GM13976 (cell line): Measurements from ENCODE around the gene HEPACAM2.

Experiments used
- DNase-seq: peaks from one replicate; pipeline ENCODE4 v3.0.0; 2012; ENCODE audit warnings: low spot score
- CTCF ChIP-seq: IDR thresholded peaks from 2 replicates; pipeline ENCODE4 v1.5.1; 2012; ENCODE audit warnings: borderline replicate concordance, mild to moderate bottlenecking; ENCODE audit not compliant: insufficient read depth; ENCODE audit errors: extremely low read depth, missing control alignments, control extremely low read depth
- in situ Hi-C: fragments of 300-500 bp; cut with MboI; formaldehyde crosslinking; loops from one replicate; pipeline ENCODE4 v1.12.0; 2022; ENCODE audit warnings: low sequenced_read_pairs, mixed read lengths, inconsistent platforms; ENCODE audit not compliant: unreplicated experiment

The HEPACAM2 gene

GRCh38 chr7:93160410-93160809 lies 65.9 kb downstream of the HEPACAM2 start:
- DNase-seq, result no peak
- in situ Hi-C loops, result no loop called here
- no peak for TF ChIP-seq CTCF

GRCh38 chr7:93159490-93159889 lies 66.8 kb downstream of the HEPACAM2 start:
- no peak for DNase-seq
- TF ChIP-seq CTCF, result no peak
- in situ Hi-C loops, result no loop called here

GRCh38 chr7:93156884-93157283 lies 69.4 kb downstream of the HEPACAM2 start:
- no peak for TF ChIP-seq CTCF
- no peak for DNase-seq
- in situ Hi-C loops, result no loop called here

- in situ Hi-C loops, result no loop called here
- DNase-seq, result no peak
- TF ChIP-seq CTCF, result no peak
These were observed 76.0 kb downstream of the HEPACAM2 start for GRCh38 chr7:93150200-93150835.

DNA sequence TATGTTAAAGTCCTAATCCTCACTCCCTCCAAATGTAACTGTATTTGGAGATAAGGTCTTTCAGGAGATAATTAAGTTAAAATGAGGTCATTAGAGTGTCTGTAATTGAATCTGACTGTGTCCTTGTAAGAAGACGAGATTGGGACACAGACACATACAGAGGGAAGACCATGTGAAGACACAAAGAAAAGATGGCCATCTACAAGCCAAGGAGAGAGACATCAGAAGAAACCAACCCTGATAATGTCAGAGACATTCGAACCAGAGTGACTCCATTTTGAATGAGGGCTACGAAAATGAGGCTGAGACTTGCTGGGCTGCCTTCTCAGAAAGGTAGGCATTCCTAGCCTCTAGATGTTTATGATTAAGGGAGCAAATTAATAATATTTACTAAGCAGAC lies 77.5 kb downstream of the HEPACAM2 start:
- DNase-seq, result no peak
- in situ Hi-C loops, result no loop called here
- no peak for TF ChIP-seq CTCF

- in situ Hi-C loops, result no loop called here
- no peak for TF ChIP-seq CTCF
- DNase-seq, result peak; percentile 32
These were observed 78.1 kb downstream of the HEPACAM2 start, which contains the start of gene SAMD9L for GRCh38 chr7:93148144-93148543. Gene SAMD9L (minus strand): TSS chr7:93148385. CDS start chr7:93135971, 12,414 bp downstream.

GRCh38 chr7:93147363-93147762 lies 78.9 kb downstream of the HEPACAM2 start:
- peak; percentile 23 for DNase-seq
- in situ Hi-C loops, result no loop called here
- TF ChIP-seq CTCF, result no peak
